Neuronal stem cell (in vitro differentiated cells): ENCODE data around the gene OSGEPL1.

Experiments used
- DNase-seq: peaks from one replicate; pipeline ENCODE4 v3.0.0-alpha.2; 2013; ENCODE audit warnings: low spot score
- H2AFZ ChIP-seq: one replicate; pipeline ENCODE4 v1.6.1; 2013; ENCODE audit warnings: mild to moderate bottlenecking, low read length, inconsistent platforms
- H2AK5ac ChIP-seq: 2 replicates; pipeline ENCODE4 v1.6.1; 2013; ENCODE audit warnings: low read depth, mild to moderate bottlenecking, inconsistent platforms, low read length, moderate library complexity, mixed read lengths
- H2BK120ac ChIP-seq: 2 replicates; pipeline ENCODE4 v1.6.1; 2013; ENCODE audit warnings: low read depth, mild to moderate bottlenecking, inconsistent platforms, low read length, moderate library complexity, mixed read lengths
- H2BK12ac ChIP-seq: one replicate; pipeline ENCODE4 v1.6.1; 2013; ENCODE audit warnings: low read length, inconsistent platforms
- H2BK15ac ChIP-seq: 2 replicates; pipeline ENCODE4 v1.6.1; 2013; ENCODE audit warnings: mild to moderate bottlenecking, low read length, inconsistent platforms, mixed read lengths
- H2BK5ac ChIP-seq: one replicate; pipeline ENCODE4 v1.6.1; 2013; ENCODE audit warnings: inconsistent platforms, mild to moderate bottlenecking, low read length, moderate library complexity
- H3K14ac ChIP-seq: one replicate; pipeline ENCODE4 v1.6.1; 2013; ENCODE audit warnings: low read length, inconsistent platforms
- H3K18ac ChIP-seq: 2 replicates; pipeline ENCODE4 v1.6.1; 2013; ENCODE audit warnings: low read length, inconsistent platforms
- H3K23ac ChIP-seq: 2 replicates; pipeline ENCODE4 v1.6.1; 2013; ENCODE audit warnings: low read depth, mild to moderate bottlenecking, mixed read lengths, low read length, inconsistent platforms; ENCODE audit not compliant: poor library complexity
- H3K27ac ChIP-seq: replicated peaks from 3 replicates; pipeline ENCODE4 v1.5.1; 2013; ENCODE audit warnings: low read length, inconsistent platforms
- H3K27me3 ChIP-seq, 3 experiments: 2 replicates each; pipeline ENCODE4 v1.6.1; 2013; ENCODE audit warnings: low read length in 3 of 3, mild to moderate bottlenecking in 2 of 3, inconsistent platforms in 1 of 3, low read depth in 1 of 3, mixed read lengths in 1 of 3, moderate library complexity in 1 of 3; ENCODE audit not compliant: control insufficient read depth in 3 of 3, insufficient read depth in 3 of 3
- H3K36me3 ChIP-seq, 2 donors: replicated peaks in 1 of 2; 2 replicates each; pipeline ENCODE4 v1.6.1; 2013; ENCODE audit warnings: low read length in 2 of 2; ENCODE audit not compliant: control insufficient read depth in 2 of 2, insufficient read depth in 2 of 2
- H3K4ac ChIP-seq: 2 replicates; pipeline ENCODE4 v1.6.1; 2013; ENCODE audit warnings: inconsistent platforms, mild to moderate bottlenecking, low read length, moderate library complexity
- H3K4me1 ChIP-seq, 2 donors: 1 replicate in 1 of 2; 2 replicates in 1 of 2; pipeline ENCODE4 v1.6.1; 2013; ENCODE audit warnings: low read length in 2 of 2, low read depth in 1 of 2; ENCODE audit not compliant: control insufficient read depth in 2 of 2, insufficient read depth in 1 of 2
- H3K4me2 ChIP-seq: one replicate; pipeline ENCODE4 v1.6.1; 2013; ENCODE audit warnings: mild to moderate bottlenecking, low read length, inconsistent platforms; ENCODE audit not compliant: insufficient read depth, poor library complexity, severe bottlenecking
- H3K4me3 ChIP-seq, 2 donors: 2 replicates each; pipeline ENCODE4 v1.5.1; 2013; ENCODE audit warnings: low read length in 2 of 2, mild to moderate bottlenecking in 2 of 2, inconsistent platforms in 1 of 2, moderate library complexity in 1 of 2
- H3K79me1 ChIP-seq: one replicate; pipeline ENCODE4 v1.6.1; 2013; ENCODE audit warnings: low read depth, mild to moderate bottlenecking, inconsistent platforms, low read length, moderate library complexity
- H3K9ac ChIP-seq: one replicate; pipeline ENCODE4 v1.6.1; 2013; ENCODE audit warnings: mild to moderate bottlenecking, low read depth, low read length, inconsistent platforms; ENCODE audit not compliant: poor library complexity
- H3K9me3 ChIP-seq, 2 donors: replicated peaks in 1 of 2; 2 replicates each; pipeline versions ENCODE3 to v1.6.1; 2013; ENCODE audit warnings: low read length in 2 of 2, mild to moderate bottlenecking in 2 of 2, inconsistent platforms in 1 of 2, low read depth in 1 of 2, mixed read lengths in 1 of 2, moderate library complexity in 1 of 2; ENCODE audit not compliant: control insufficient read depth in 2 of 2, insufficient read depth in 1 of 2
- H4K8ac ChIP-seq: one replicate; pipeline ENCODE4 v1.6.1; 2013; ENCODE audit warnings: low read depth, mild to moderate bottlenecking, inconsistent platforms, low read length, moderate library complexity
- H4K91ac ChIP-seq: one replicate; pipeline ENCODE4 v1.6.1; 2013; ENCODE audit warnings: low read length, low read depth, mild to moderate bottlenecking, inconsistent platforms; ENCODE audit not compliant: poor library complexity
- WGBS, 2 donors: extraction: QIAGEN DNeasy Blood & Tissue Kit; methylation state at CpG; one replicate each; pipeline ENCODE4 v1.1.7; 2013; ENCODE audit warnings: missing lambda C conversion rate in 2 of 2, mixed read lengths in 1 of 2; ENCODE audit not compliant: insufficient read length in 2 of 2, insufficient replicate concordance in 1 of 2; ENCODE audit errors: extremely low coverage in 2 of 2; 5-methylcytosine and 5-hydroxymethylcytosine counted together

OSGEPL1 gene

DNA sequence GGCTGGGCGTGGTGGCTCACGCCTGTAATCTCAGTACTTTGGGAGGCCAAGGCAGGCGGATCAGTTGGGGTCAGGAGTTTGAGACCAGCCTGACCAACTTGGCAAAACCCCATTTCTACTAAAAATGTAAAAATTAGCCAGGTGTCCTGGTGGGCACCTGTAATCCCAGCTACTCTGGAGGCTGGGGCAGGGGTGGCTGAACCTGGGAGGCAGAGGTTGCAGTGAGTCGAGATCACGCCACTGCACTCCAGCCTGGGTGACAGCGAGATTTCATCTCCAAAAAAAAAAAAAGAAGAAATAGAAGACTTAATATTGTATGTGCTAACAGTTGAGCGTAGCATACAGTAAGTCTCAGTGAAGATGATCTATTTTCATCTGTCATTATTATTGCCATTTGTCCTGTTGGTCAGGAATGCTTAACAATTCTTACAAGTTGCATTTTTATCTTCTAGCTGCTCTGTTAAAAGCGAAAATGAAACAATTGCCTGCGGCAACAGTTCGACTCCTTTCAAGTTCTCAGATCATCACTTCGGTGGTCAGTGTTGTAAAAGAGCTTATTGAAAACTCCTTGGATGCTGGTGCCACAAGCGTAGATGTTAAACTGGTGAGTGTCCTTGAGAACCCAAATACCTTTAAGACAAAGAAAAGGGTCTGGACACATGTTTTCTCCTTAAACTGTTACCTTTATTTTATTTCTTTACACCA lies 28.9 kb upstream of the OSGEPL1 start:
- no peak overlapping the region for H3K4me3 ChIP-seq
- no peaks in the 10 kb centered on the region for H3K4me1 ChIP-seq
- peaks cover 7 to 97% of the 10 kb centered on the region in 2 donors for H3K36me3 ChIP-seq

DNA sequence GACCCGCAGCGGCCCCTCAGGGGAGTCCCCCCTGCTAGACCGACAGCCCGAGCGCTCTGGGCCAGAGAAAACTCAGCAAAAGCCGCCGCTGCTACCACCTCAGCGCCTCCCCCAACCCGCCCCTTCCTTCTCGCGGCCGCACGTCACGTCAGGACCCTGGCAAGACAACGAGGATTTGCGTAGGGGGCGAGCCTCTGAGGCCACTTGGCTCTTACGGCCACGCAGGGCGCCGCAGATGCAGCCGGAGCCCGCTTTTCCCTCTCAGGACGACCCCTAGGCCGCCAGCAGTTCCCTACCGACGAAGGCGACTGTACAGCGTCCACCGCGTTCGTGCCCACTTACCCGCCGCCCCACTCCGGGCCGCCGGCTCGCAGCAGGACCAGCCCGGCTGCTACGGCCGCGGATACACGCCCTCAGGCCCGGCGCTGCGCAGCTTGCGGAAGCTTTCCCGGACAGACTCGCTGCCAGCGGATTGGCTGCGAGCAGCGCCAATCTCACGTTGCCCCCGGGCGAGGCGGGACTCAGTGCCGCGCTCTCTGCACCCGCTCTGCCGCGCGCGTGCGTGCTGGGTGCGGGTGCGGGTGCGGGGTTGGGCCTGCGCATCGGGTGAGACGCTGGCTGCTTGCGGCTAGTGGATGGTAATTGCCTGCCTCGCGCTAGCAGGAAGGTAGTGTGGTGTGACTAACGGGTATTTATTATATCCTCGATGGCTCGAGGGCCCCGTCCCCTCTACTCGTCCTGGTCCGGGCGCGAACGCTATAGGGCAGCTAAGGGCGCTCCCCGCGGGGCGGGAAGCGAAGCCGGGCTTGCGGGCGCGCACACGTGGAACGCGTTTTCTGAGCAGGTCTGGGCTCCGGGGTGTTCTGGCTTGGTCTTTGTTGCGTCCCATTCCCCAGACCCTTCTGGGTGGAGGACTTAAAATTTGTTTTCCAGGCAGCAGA lies 21.6 kb upstream of the OSGEPL1 start, which contains the start of the genes ORMDL1 and PMS1:
Gene ORMDL1, minus strand, starts transcription at position 413 of the 941 bp plus-strand sequence. CDS start 1,744 bp downstream, outside the sequence.
Gene PMS1, plus strand, starts transcription at position 524 of the 941 bp plus-strand sequence. CDS start 7,360 bp downstream, outside the sequence.
- WGBS, 2 donors: no CpG with 5 or more reads among the region's 96 CpGs
- Histone ChIP-seq H3K9ac (peak within 1 kb of the TSS; percentile 96), H3K36me3 (peaks cover 8 to 72% of the 10 kb centered on the region in 2 donors), H3K27me3 (no peaks in the 10 kb centered on the region), H2BK12ac (no peak within 1 kb of the TSS), H2BK15ac (peak within 1 kb of the TSS; percentile 92), H3K4me2 (peak within 1 kb of the TSS; percentile 69), H3K18ac (peak within 1 kb of the TSS; percentile 100), H3K9me3 (no peaks in the 10 kb centered on the region), H3K4me3 (peak within 1 kb of the TSS; percentile 75 to 95), H4K8ac (peak within 1 kb of the TSS; percentile 17), H4K91ac (peak within 1 kb of the TSS; percentile 95), H2BK5ac (peak within 1 kb of the TSS; percentile 96), H3K27ac (peak within 1 kb of the TSS; percentile 96), H3K23ac (peak within 1 kb of the TSS; percentile 99), H2BK120ac (no peak within 1 kb of the TSS), H3K4ac (no peak within 1 kb of the TSS), H3K14ac (peak within 1 kb of the TSS; percentile 98), H2AK5ac (no peak within 1 kb of the TSS), H2AFZ (peak within 1 kb of the TSS; percentile 97), H3K79me1 (peaks cover 2% of the 10 kb centered on the region), H3K4me1 (peaks cover 2 to 5% of the 10 kb centered on the region in 2 donors)
- peak; percentile 95 for DNase-seq

More for the DNA sequence above, 28.9 kb upstream of the OSGEPL1 start:
- Histone ChIP-seq H3K4ac (no peak overlapping the region), H3K14ac (no peak overlapping the region), H3K27ac (no peak overlapping the region), H2AK5ac (no peak overlapping the region), H2BK120ac (no peak overlapping the region), H3K9me3 (no peaks in the 10 kb centered on the region), H3K23ac (no peak overlapping the region), H3K27me3 (no peaks in the 10 kb centered on the region), H4K91ac (no peak overlapping the region), H3K9ac (no peak overlapping the region), H2BK5ac (no peak overlapping the region), H3K79me1 (no peaks in the 10 kb centered on the region), H3K18ac (no peak overlapping the region), H2BK12ac (no peak overlapping the region), H2AFZ (no peak overlapping the region), H2BK15ac (no peak overlapping the region), H4K8ac (no peak overlapping the region), H3K4me2 (no peak overlapping the region)
- WGBS, 2 donors: no CpG with 5 or more reads among the region's 12 CpGs
- DNase-seq: no peak

DNA sequence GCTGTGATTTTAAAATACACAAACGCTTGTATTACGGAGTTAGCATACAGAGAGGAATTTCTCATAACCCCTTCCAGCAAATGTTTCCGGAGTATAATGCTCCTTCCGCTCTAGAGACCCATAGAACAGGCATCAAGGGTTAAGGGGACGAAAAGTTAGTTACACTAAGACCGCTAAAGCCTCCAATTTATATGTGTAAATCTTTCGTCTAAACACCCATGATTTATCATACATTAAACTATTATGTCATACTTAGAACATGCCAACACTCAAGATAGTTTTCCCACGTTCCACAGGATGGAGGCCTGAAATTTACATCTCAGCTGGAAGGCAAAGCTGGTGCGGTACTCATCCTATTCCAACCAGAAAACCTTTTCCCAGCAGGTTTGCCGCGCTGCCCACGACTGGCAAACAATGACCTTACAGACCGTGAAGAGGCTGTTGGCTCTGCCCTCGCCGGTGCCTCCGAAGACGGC lies 20.9 kb upstream of the OSGEPL1 start:
- peak overlapping the region; percentile 96 for H3K9ac ChIP-seq
- H3K36me3 ChIP-seq: peaks cover 10 to 72% of the 10 kb centered on the region in 2 donors

More for the DNA sequence above, 20.9 kb upstream of the OSGEPL1 start:
- Histone ChIP-seq H3K4me2 (peak overlapping the region; percentile 69), H3K4ac (no peak overlapping the region), H3K79me1 (peaks cover 2% of the 10 kb centered on the region), H2BK12ac (no peak overlapping the region), H3K14ac (peak overlapping the region; percentile 98), H4K91ac (no peak overlapping the region), H3K4me1 (peaks cover 2 to 5% of the 10 kb centered on the region in 2 donors), H3K27ac (peak overlapping the region; percentile 96), H4K8ac (no peak overlapping the region), H3K23ac (peak overlapping the region; percentile 99), H2BK120ac (no peak overlapping the region), H2AFZ (peak overlapping the region; percentile 97), H3K4me3 (peak overlapping the region; percentile 75 to 95), H2AK5ac (no peak overlapping the region), H3K27me3 (no peaks in the 10 kb centered on the region), H2BK5ac (peak overlapping the region; percentile 96), H3K18ac (peak overlapping the region; percentile 100), H2BK15ac (peak overlapping the region; percentile 92), H3K9me3 (no peaks in the 10 kb centered on the region)
- DNase-seq: no peak
- no CpG with 5 or more reads among the region's 17 CpGs for WGBS, 2 donors
